H1 (cell line): ENCODE results near the gene NAA40. TPM values are rescaled to one million over a fixed set of nuclear protein-coding genes. Genes with fewer than 3 reads are reported as not detected.

ENCODE experiments used
- BACH1 ChIP-seq: IDR thresholded peaks from 2 replicates; pipeline ENCODE4 v1.6.1; 2012; ENCODE audit warnings: low read length, improper control_type of control experiment
- CEBPB ChIP-seq: IDR thresholded peaks from 2 replicates; pipeline ENCODE4 v1.6.1; 2012; ENCODE audit warnings: low read depth, low read length
- EGR1 ChIP-seq: IDR thresholded peaks from 2 replicates; pipeline ENCODE4 v1.6.1; 2011; ENCODE audit warnings: low read depth, low read length, borderline replicate concordance
- HDAC6 ChIP-seq: IDR thresholded peaks from one replicate; pipeline ENCODE4 v1.7.1; 2012; ENCODE audit warnings: low read depth, mild to moderate bottlenecking, inconsistent platforms, low read length, moderate library complexity
- NANOG ChIP-seq: IDR thresholded peaks from 2 replicates; pipeline ENCODE4 v1.6.1; 2011; ENCODE audit warnings: low read length, low read depth, mild to moderate bottlenecking, inconsistent platforms; ENCODE audit not compliant: insufficient read depth, poor library complexity, severe bottlenecking
- POLR2AphosphoS5 ChIP-seq: IDR thresholded peaks from 2 replicates; pipeline ENCODE4 v1.6.1; 2011; ENCODE audit warnings: low read depth, low read length
- SIN3A ChIP-seq, 2 experiments: IDR thresholded peaks in 1 of 2; conservative IDR thresholded peaks in 1 of 2; 2 replicates each; pipeline ENCODE4 v1.6.1; 2011 to 2012; ENCODE audit warnings: low read length in 2 of 2, improper control_type of control experiment in 1 of 2, low read depth in 1 of 2, mild to moderate bottlenecking in 1 of 2
- SIX5 ChIP-seq: IDR thresholded peaks from 2 replicates; pipeline ENCODE4 v1.6.1; 2011; ENCODE audit warnings: mild to moderate bottlenecking, low read depth, low read length
- TAF7 ChIP-seq: optimal IDR thresholded peaks from 2 replicates; pipeline ENCODE3; 2011; ENCODE audit warnings: low read depth, mild to moderate bottlenecking, inconsistent platforms, low read length, moderate library complexity, borderline replicate concordance
- TBP ChIP-seq: IDR thresholded peaks from 2 replicates; pipeline ENCODE4 v1.6.1; 2011; ENCODE audit warnings: low read depth, low read length, improper control_type of control experiment
- polyA plus RNA-seq, 7 experiments: library from polyadenylated mRNA; depleted of rRNA in 3 of 7; stranded (reverse) in 5 of 7; unstranded in 2 of 7; fragments of >200 nt in 5 of 7; fragments of 200-250 nt in 2 of 7; gene quantifications; 1 replicate in 5 of 7; 2 replicates in 1 of 7; 4 replicates in 1 of 7; pipeline versions ENCODE4 v1.2.1 to v1.2.3, GENCODE V29; 2011 to 2013; ENCODE audit warnings: missing spikeins in 2 of 7, mixed read lengths in 2 of 7
- total RNA-seq: library from RNA; stranded (reverse); fragmentation: NEBNext Ultra II Directional; extraction: Animal tissue kit (Norgen Biotek cat#: 25700); gene quantifications from 2 replicates; pipeline ENCODE4 v1.2.1, GENCODE V29; 2021
- TF ChIP-seq, protein P1 (sequence below): fragments of 300-600 bp; sonication (generic); IDR thresholded peaks from 2 replicates; pipeline ENCODE4 v1.7.1; 2012; ENCODE audit warnings: low read length, moderate library complexity, mild to moderate bottlenecking, inconsistent platforms; ENCODE audit not compliant: insufficient replicate concordance
- TF ChIP-seq, protein P2 (sequence below): IDR thresholded peaks from 2 replicates; pipeline ENCODE4 v1.6.1; 2011; ENCODE audit warnings: low read depth, mild to moderate bottlenecking, low read length; ENCODE audit not compliant: insufficient read depth

The NAA40 gene
- total and polyA plus RNA-seq, 2 of the 8 experiments (the other 6 are each of a cell fraction or from before 2014, with no cell fraction given), result 20.0 to 31.1 TPM

DNA sequence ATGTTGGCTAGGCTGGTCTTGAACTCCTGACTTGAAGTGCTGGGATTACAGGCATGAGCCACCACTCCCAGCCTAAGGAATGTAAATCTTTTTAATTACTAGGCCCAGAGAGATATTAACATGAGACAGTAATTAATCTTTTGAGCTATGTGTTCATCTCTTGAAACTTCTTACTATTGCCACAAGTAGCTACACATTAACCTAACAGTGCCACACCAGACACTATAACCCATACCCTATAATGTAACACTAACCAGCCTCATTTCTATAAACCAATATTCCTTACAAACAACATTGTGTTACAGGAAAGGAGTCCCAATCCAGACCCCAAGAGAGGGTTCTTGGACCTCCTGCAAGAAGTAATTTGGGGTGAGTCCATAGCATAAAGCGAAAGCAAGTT, 27.6 kb downstream of the NAA40 start (continued):
- TF ChIP-seq, protein P1, sequence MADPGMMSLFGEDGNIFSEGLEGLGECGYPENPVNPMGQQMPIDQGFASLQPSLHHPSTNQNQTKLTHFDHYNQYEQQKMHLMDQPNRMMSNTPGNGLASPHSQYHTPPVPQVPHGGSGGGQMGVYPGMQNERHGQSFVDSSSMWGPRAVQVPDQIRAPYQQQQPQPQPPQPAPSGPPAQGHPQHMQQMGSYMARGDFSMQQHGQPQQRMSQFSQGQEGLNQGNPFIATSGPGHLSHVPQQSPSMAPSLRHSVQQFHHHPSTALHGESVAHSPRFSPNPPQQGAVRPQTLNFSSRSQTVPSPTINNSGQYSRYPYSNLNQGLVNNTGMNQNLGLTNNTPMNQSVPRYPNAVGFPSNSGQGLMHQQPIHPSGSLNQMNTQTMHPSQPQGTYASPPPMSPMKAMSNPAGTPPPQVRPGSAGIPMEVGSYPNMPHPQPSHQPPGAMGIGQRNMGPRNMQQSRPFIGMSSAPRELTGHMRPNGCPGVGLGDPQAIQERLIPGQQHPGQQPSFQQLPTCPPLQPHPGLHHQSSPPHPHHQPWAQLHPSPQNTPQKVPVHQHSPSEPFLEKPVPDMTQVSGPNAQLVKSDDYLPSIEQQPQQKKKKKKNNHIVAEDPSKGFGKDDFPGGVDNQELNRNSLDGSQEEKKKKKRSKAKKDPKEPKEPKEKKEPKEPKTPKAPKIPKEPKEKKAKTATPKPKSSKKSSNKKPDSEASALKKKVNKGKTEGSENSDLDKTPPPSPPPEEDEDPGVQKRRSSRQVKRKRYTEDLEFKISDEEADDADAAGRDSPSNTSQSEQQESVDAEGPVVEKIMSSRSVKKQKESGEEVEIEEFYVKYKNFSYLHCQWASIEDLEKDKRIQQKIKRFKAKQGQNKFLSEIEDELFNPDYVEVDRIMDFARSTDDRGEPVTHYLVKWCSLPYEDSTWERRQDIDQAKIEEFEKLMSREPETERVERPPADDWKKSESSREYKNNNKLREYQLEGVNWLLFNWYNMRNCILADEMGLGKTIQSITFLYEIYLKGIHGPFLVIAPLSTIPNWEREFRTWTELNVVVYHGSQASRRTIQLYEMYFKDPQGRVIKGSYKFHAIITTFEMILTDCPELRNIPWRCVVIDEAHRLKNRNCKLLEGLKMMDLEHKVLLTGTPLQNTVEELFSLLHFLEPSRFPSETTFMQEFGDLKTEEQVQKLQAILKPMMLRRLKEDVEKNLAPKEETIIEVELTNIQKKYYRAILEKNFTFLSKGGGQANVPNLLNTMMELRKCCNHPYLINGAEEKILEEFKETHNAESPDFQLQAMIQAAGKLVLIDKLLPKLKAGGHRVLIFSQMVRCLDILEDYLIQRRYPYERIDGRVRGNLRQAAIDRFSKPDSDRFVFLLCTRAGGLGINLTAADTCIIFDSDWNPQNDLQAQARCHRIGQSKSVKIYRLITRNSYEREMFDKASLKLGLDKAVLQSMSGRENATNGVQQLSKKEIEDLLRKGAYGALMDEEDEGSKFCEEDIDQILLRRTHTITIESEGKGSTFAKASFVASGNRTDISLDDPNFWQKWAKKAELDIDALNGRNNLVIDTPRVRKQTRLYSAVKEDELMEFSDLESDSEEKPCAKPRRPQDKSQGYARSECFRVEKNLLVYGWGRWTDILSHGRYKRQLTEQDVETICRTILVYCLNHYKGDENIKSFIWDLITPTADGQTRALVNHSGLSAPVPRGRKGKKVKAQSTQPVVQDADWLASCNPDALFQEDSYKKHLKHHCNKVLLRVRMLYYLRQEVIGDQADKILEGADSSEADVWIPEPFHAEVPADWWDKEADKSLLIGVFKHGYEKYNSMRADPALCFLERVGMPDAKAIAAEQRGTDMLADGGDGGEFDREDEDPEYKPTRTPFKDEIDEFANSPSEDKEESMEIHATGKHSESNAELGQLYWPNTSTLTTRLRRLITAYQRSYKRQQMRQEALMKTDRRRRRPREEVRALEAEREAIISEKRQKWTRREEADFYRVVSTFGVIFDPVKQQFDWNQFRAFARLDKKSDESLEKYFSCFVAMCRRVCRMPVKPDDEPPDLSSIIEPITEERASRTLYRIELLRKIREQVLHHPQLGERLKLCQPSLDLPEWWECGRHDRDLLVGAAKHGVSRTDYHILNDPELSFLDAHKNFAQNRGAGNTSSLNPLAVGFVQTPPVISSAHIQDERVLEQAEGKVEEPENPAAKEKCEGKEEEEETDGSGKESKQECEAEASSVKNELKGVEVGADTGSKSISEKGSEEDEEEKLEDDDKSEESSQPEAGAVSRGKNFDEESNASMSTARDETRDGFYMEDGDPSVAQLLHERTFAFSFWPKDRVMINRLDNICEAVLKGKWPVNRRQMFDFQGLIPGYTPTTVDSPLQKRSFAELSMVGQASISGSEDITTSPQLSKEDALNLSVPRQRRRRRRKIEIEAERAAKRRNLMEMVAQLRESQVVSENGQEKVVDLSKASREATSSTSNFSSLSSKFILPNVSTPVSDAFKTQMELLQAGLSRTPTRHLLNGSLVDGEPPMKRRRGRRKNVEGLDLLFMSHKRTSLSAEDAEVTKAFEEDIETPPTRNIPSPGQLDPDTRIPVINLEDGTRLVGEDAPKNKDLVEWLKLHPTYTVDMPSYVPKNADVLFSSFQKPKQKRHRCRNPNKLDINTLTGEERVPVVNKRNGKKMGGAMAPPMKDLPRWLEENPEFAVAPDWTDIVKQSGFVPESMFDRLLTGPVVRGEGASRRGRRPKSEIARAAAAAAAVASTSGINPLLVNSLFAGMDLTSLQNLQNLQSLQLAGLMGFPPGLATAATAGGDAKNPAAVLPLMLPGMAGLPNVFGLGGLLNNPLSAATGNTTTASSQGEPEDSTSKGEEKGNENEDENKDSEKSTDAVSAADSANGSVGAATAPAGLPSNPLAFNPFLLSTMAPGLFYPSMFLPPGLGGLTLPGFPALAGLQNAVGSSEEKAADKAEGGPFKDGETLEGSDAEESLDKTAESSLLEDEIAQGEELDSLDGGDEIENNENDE, result no peak
- TF ChIP-seq EGR1 (no peak), HDAC6 (no peak), SIN3A (conservative IDR thresholded peaks at IDR 0.05 in 1 of 2, IDR thresholded peaks at IDR 0.05 in 1 of 2; ENCODE audit: low read depth in 1 of 2, low read length in 2 of 2) (no peak), SIX5 (no peak), CEBPB (no peak), TAF7 (no peak), POLR2AphosphoS5 (no peak), TBP (no peak), NANOG (no peak), BACH1 (no peak)
- TF ChIP-seq, protein P2, sequence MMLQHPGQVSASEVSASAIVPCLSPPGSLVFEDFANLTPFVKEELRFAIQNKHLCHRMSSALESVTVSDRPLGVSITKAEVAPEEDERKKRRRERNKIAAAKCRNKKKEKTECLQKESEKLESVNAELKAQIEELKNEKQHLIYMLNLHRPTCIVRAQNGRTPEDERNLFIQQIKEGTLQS, result no peak
